HL-60 (cell line): ENCODE measurements around the gene ADAMTS12.

Source experiments
- CTCF ChIP-seq: IDR thresholded peaks from one replicate; pipeline ENCODE4 v1.5.1; 2011; ENCODE audit warnings: low read length, control low read depth, inconsistent platforms; ENCODE audit not compliant: insufficient read depth
- POLR2AphosphoS5 ChIP-seq: IDR thresholded peaks from 2 replicates; pipeline ENCODE4 v1.6.1; 2012; ENCODE audit warnings: low read depth
- REST ChIP-seq: IDR thresholded peaks from 2 replicates; pipeline ENCODE4 v1.6.1; 2012; ENCODE audit warnings: low read depth; ENCODE audit not compliant: insufficient replicate concordance
- SPI1 ChIP-seq: IDR thresholded peaks from 2 replicates; pipeline ENCODE4 v1.6.1; 2012; ENCODE audit warnings: low read depth, mild to moderate bottlenecking, borderline replicate concordance

- TF ChIP-seq SPI1 (no peak), CTCF (no peak), REST (no peak), POLR2AphosphoS5 (no peak)
These were observed 378.2 kb downstream of the ADAMTS12 start for GRCh38 chr5:33513462-33514185.
